WTC11 (cell line): Measurements from ENCODE around the gene NUAK1. TPM values are rescaled to one million over a fixed set of nuclear protein-coding genes. Genes with fewer than 3 reads are reported as not detected.

ENCODE experiments used
- ATAC-seq: fragments of 200-7000 bp; cut with Tn5 transposase; 2 replicates; pipeline ENCODE4 v1.10.0; 2021; ENCODE audit warnings: mild to moderate bottlenecking, moderate library complexity
- CTCF ChIA-PET: fragments of 300-600 bp; sonication (Branson Sonifier 250); formaldehyde crosslinking; loops from one replicate; lab custom pipeline; 2021; ENCODE audit warnings: antibody characterized with exemption; lab: Charles Lee
- POLR2A ChIA-PET: fragments of 350-600 bp; sonication (Branson Sonifier 250); formaldehyde crosslinking; loops from one replicate; lab custom pipeline; 2021; ENCODE audit warnings: antibody characterized with exemption; lab: Charles Lee
- DNase-seq: peaks from one replicate; pipeline ENCODE4 v3.0.0; 2021; ENCODE audit warnings: low spot score
- H3K27ac Mint-ChIP-seq: 2 replicates; pipeline ENCODE4 v1.8.0; 2021; ENCODE audit warnings: mixed read lengths
- H3K27me3 Mint-ChIP-seq: 2 replicates; pipeline ENCODE4 v1.8.0; 2021; ENCODE audit warnings: low read depth, mild to moderate bottlenecking, moderate library complexity, mixed read lengths
- H3K36me3 Mint-ChIP-seq: 2 replicates; pipeline ENCODE4 v1.8.0; 2021; ENCODE audit warnings: mixed read lengths
- H3K4me1 Mint-ChIP-seq: 2 replicates; pipeline ENCODE4 v1.8.0; 2022; ENCODE audit warnings: mixed read lengths
- H3K4me3 Mint-ChIP-seq: 2 replicates; pipeline ENCODE4 v1.8.0; 2021; ENCODE audit warnings: mild to moderate bottlenecking, moderate library complexity, mixed read lengths
- H3K9me3 Mint-ChIP-seq: 2 replicates; pipeline ENCODE4 v1.8.0; 2021; ENCODE audit warnings: mixed read lengths
- CBFB ChIP-seq: sonication (generic); formaldehyde crosslinking; IDR thresholded peaks from 2 replicates; pipeline ENCODE4 v1.8.1; 2022; ENCODE audit warnings: mild to moderate bottlenecking, low read depth, missing genetic modification reagents
- ELF4 ChIP-seq: sonication (generic); formaldehyde crosslinking; IDR thresholded peaks from 2 replicates; pipeline ENCODE4 v1.8.1; 2022; ENCODE audit warnings: low read depth, mild to moderate bottlenecking, moderate library complexity, missing genetic modification reagents
- ETV6 ChIP-seq: sonication (generic); formaldehyde crosslinking; IDR thresholded peaks from 2 replicates; pipeline ENCODE4 v1.8.1; 2022; ENCODE audit warnings: mild to moderate bottlenecking, missing genetic modification reagents
- GABPB1 ChIP-seq: sonication (generic); formaldehyde crosslinking; IDR thresholded peaks from 2 replicates; pipeline ENCODE4 v1.8.1; 2023; ENCODE audit warnings: mild to moderate bottlenecking, missing genetic modification reagents
- GTF2I ChIP-seq: fragments of 250-450 bp; sonication (Bioruptor Pico); conservative IDR thresholded peaks from 2 replicates; pipeline ENCODE4 v1.4.0; 2021; ENCODE audit warnings: mild to moderate bottlenecking
- MXD4 ChIP-seq: fragments of 250-450 bp; sonication (Bioruptor Pico); IDR thresholded peaks from 2 replicates; pipeline ENCODE4 v1.8.0; 2021; ENCODE audit warnings: mild to moderate bottlenecking, moderate library complexity, borderline replicate concordance
- NFE2L1 ChIP-seq: sonication (generic); formaldehyde crosslinking; IDR thresholded peaks from 2 replicates; pipeline ENCODE4 v1.8.1; 2023; ENCODE audit warnings: missing genetic modification reagents
- NFYB ChIP-seq: sonication (generic); formaldehyde crosslinking; conservative IDR thresholded peaks from 2 replicates; pipeline ENCODE4 v1.8.0; 2022; ENCODE audit warnings: low read depth, missing genetic modification reagents
- RELA ChIP-seq: sonication (generic); formaldehyde crosslinking; IDR thresholded peaks from 2 replicates; pipeline ENCODE4 v1.8.1; 2022; ENCODE audit warnings: missing genetic modification reagents, mild to moderate bottlenecking, borderline replicate concordance
- SOX15 ChIP-seq: fragments of 250-450 bp; sonication (Bioruptor Pico); IDR thresholded peaks from 2 replicates; pipeline ENCODE4 v1.9.0; 2021; ENCODE audit warnings: mild to moderate bottlenecking
- TCF7 ChIP-seq: sonication (generic); formaldehyde crosslinking; IDR thresholded peaks from 2 replicates; pipeline ENCODE4 v1.8.0; 2022; ENCODE audit warnings: mild to moderate bottlenecking, low read depth, missing genetic modification reagents, moderate library complexity
- ZBTB21 ChIP-seq: sonication (generic); formaldehyde crosslinking; IDR thresholded peaks from 2 replicates; pipeline ENCODE4 v1.8.1; 2023; ENCODE audit warnings: mild to moderate bottlenecking, missing genetic modification reagents, borderline replicate concordance
- ZNF138 ChIP-seq: sonication (generic); formaldehyde crosslinking; conservative IDR thresholded peaks from 2 replicates; pipeline ENCODE4 v1.8.1; 2022; ENCODE audit warnings: mild to moderate bottlenecking, moderate library complexity, missing genetic modification reagents
- ZNF219 ChIP-seq: sonication (generic); formaldehyde crosslinking; IDR thresholded peaks from 2 replicates; pipeline ENCODE4 v1.8.0; 2023; ENCODE audit warnings: missing genetic modification reagents, mild to moderate bottlenecking, borderline replicate concordance
- ZNF263 ChIP-seq: sonication (generic); formaldehyde crosslinking; IDR thresholded peaks from 2 replicates; pipeline ENCODE4 v1.8.1; 2022; ENCODE audit warnings: low read depth, mild to moderate bottlenecking, moderate library complexity, missing genetic modification reagents
- ZNF317 ChIP-seq: sonication (generic); formaldehyde crosslinking; IDR thresholded peaks from 2 replicates; pipeline ENCODE4 v1.8.1; 2023; ENCODE audit warnings: low read depth, mild to moderate bottlenecking, moderate library complexity, missing genetic modification reagents, borderline replicate concordance
- ZNF423 ChIP-seq: fragments of 250-450 bp; sonication (Bioruptor Pico); IDR thresholded peaks from 2 replicates; pipeline ENCODE4 v2.1.2; 2022; ENCODE audit warnings: mild to moderate bottlenecking, moderate library complexity
- total RNA-seq: library from RNA; stranded (reverse); gene quantifications from 3 replicates; pipeline ENCODE4 v1.2.3, GENCODE V29; 2021
- TF ChIP-seq, protein P1 (sequence below): sonication (generic); formaldehyde crosslinking; IDR thresholded peaks from 2 replicates; pipeline ENCODE4 v1.8.0; 2022; ENCODE audit warnings: mild to moderate bottlenecking, missing genetic modification reagents
- TF ChIP-seq, protein P2 (sequence below): sonication (generic); formaldehyde crosslinking; IDR thresholded peaks from 2 replicates; pipeline ENCODE4 v1.8.1; 2022; ENCODE audit warnings: mild to moderate bottlenecking, moderate library complexity, missing genetic modification reagents
- TF ChIP-seq, protein P3 (sequence below): sonication (generic); formaldehyde crosslinking; IDR thresholded peaks from 2 replicates; pipeline ENCODE4 v1.8.1; 2023; ENCODE audit warnings: mild to moderate bottlenecking, missing genetic modification reagents
- TF ChIP-seq, protein P4 (sequence below): fragments of 250-450 bp; sonication (Bioruptor Pico); IDR thresholded peaks from 2 replicates; pipeline ENCODE4 v1.9.0; 2021; ENCODE audit warnings: moderate library complexity, mild to moderate bottlenecking, inconsistent platforms, borderline replicate concordance
- TF ChIP-seq, protein P5 (sequence below): sonication (generic); formaldehyde crosslinking; IDR thresholded peaks from 2 replicates; pipeline ENCODE4 v1.8.1; 2022; ENCODE audit warnings: mild to moderate bottlenecking, missing genetic modification reagents, moderate library complexity, borderline replicate concordance
- TF ChIP-seq, protein P6 (sequence below): sonication (generic); formaldehyde crosslinking; IDR thresholded peaks from 2 replicates; pipeline ENCODE4 v1.8.1; 2023; ENCODE audit warnings: mild to moderate bottlenecking, missing genetic modification reagents, moderate library complexity
- TF ChIP-seq, protein P7 (sequence below): fragments of 200-600 bp; IDR thresholded peaks from 2 replicates; pipeline ENCODE4 v1.8.0; 2022; ENCODE audit warnings: antibody characterized with exemption
- TF ChIP-seq, protein P8 (sequence below): fragments of 250-450 bp; sonication (Bioruptor Pico); IDR thresholded peaks from 2 replicates; pipeline ENCODE4 v1.9.0; 2021; ENCODE audit warnings: mild to moderate bottlenecking
- TF ChIP-seq, protein P9 (sequence below): sonication (generic); formaldehyde crosslinking; IDR thresholded peaks from 2 replicates; pipeline ENCODE4 v1.8.0; 2023; ENCODE audit warnings: missing genetic modification reagents

NUAK1 gene
- total RNA-seq, 1 experiment from 2014 or later: 15.9 TPM

DNA sequence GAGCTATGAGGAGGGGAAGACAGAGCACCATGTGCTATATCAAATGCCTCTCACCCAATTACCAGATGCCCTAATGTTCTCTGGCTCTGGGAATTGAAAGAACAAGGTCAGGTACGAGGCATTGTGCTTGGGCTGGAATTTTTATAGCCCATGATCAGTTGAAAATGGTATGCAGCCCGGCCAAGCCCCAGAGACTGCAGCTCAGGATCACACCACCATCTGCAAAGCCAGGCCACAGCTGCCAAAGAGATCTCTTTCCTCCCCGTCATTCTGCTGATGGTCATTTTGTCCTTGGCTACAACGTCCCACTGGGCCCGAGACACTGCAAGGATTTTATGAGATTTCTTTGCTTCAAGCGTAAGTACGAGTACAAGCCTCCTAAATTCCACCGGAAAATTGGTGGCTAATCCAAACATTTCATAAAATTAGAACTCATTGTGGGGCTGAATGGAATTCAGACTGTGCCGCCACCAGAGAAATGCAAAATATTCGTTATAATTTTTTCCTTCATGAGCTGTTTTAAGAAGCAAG lies 15.1 kb downstream of the NUAK1 start:
- DNase-seq (no peak), ATAC-seq (peak; percentile 35)
- POLR2A ChIA-PET: no interaction called here
- Mint-ChIP-seq H3K36me3 (no peaks in the 10 kb centered on the region), H3K27ac (no peak overlapping the region), H3K4me1 (peaks cover 60% of the 10 kb centered on the region), H3K4me3 (no peak overlapping the region), H3K9me3 (no peaks in the 10 kb centered on the region), H3K27me3 (no peaks in the 10 kb centered on the region)
- CTCF ChIA-PET: interaction anchor here (1.1 kb wide), 1 partner anchor 10 kb away, joined by 4 read pairs; no protein-coding TSS in a partner anchor
- TF ChIP-seq, protein P1, sequence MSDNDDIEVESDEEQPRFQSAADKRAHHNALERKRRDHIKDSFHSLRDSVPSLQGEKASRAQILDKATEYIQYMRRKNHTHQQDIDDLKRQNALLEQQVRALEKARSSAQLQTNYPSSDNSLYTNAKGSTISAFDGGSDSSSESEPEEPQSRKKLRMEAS (CRISPR knock-in tag): no peak
- TF ChIP-seq ETV6 (CRISPR knock-in tag) (no peak), NFE2L1 (CRISPR knock-in tag) (no peak), RELA (no peak), SOX15 (no peak), MXD4 (CRISPR knock-in tag) (no peak), ZNF423 (CRISPR knock-in tag) (no peak), CBFB (CRISPR knock-in tag) (no peak), ZNF138 (CRISPR knock-in tag) (no peak), ZNF263 (CRISPR knock-in tag) (no peak), GTF2I (CRISPR knock-in tag) (no peak), TCF7 (CRISPR knock-in tag) (no peak)
- TF ChIP-seq, protein P2, sequence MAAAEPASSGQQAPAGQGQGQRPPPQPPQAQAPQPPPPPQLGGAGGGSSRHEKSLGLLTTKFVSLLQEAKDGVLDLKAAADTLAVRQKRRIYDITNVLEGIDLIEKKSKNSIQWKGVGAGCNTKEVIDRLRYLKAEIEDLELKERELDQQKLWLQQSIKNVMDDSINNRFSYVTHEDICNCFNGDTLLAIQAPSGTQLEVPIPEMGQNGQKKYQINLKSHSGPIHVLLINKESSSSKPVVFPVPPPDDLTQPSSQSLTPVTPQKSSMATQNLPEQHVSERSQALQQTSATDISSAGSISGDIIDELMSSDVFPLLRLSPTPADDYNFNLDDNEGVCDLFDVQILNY (CRISPR knock-in tag): no peak
- TF ChIP-seq, protein P3, sequence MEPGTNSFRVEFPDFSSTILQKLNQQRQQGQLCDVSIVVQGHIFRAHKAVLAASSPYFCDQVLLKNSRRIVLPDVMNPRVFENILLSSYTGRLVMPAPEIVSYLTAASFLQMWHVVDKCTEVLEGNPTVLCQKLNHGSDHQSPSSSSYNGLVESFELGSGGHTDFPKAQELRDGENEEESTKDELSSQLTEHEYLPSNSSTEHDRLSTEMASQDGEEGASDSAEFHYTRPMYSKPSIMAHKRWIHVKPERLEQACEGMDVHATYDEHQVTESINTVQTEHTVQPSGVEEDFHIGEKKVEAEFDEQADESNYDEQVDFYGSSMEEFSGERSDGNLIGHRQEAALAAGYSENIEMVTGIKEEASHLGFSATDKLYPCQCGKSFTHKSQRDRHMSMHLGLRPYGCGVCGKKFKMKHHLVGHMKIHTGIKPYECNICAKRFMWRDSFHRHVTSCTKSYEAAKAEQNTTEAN (CRISPR knock-in tag): no peak
- TF ChIP-seq, protein P4, sequence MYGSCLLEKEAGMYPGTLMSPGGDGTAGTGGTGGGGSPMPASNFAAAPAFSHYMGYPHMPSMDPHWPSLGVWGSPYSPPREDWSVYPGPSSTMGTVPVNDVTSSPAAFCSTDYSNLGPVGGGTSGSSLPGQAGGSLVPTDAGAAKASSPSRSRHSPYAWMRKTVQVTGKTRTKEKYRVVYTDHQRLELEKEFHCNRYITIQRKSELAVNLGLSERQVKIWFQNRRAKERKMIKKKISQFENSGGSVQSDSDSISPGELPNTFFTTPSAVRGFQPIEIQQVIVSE (CRISPR knock-in tag): no peak
- TF ChIP-seq, protein P5, sequence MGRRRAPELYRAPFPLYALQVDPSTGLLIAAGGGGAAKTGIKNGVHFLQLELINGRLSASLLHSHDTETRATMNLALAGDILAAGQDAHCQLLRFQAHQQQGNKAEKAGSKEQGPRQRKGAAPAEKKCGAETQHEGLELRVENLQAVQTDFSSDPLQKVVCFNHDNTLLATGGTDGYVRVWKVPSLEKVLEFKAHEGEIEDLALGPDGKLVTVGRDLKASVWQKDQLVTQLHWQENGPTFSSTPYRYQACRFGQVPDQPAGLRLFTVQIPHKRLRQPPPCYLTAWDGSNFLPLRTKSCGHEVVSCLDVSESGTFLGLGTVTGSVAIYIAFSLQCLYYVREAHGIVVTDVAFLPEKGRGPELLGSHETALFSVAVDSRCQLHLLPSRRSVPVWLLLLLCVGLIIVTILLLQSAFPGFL: no peak

DNA sequence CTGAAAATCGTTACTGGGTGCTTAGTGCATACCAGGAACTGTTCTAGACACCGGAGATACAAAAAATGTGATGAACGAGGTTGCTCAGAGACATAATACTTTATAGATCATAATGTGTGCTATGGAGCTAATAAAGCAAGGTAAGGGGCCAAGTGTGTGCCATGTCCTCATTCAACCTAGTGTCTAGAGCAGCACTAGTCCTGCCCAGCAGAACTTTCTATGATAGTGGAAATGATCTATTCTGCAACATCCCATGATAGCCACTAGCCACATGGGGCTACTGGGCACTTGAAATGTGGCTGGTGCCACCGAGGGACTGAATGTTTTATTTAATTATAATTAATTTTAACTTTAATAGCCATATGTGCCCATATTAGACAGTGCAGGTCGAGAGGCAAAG lies 15.6 kb downstream of the NUAK1 start:
- Mint-ChIP-seq H3K36me3 (no peaks in the 10 kb centered on the region), H3K4me1 (peaks cover 60% of the 10 kb centered on the region), H3K9me3 (no peaks in the 10 kb centered on the region), H3K4me3 (no peak overlapping the region), H3K27ac (no peak overlapping the region), H3K27me3 (no peaks in the 10 kb centered on the region)
- no peak for DNase-seq
- POLR2A ChIA-PET: no interaction called here
- ATAC-seq: no peak
- CTCF ChIA-PET: interaction anchor here (1.1 kb wide), 1 partner anchor 10 kb away, joined by 4 read pairs; no protein-coding TSS in a partner anchor
- TF ChIP-seq, protein P6, sequence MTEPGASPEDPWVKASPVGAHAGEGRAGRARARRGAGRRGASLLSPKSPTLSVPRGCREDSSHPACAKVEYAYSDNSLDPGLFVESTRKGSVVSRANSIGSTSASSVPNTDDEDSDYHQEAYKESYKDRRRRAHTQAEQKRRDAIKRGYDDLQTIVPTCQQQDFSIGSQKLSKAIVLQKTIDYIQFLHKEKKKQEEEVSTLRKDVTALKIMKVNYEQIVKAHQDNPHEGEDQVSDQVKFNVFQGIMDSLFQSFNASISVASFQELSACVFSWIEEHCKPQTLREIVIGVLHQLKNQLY (CRISPR knock-in tag): no peak
- TF ChIP-seq ZBTB21 (no peak), GABPB1 (no peak), ZNF263 (CRISPR knock-in tag) (no peak), NFYB (no peak), ZNF317 (CRISPR knock-in tag) (no peak), ZNF219 (CRISPR knock-in tag) (no peak), ELF4 (no peak)
- TF ChIP-seq, protein P7, sequence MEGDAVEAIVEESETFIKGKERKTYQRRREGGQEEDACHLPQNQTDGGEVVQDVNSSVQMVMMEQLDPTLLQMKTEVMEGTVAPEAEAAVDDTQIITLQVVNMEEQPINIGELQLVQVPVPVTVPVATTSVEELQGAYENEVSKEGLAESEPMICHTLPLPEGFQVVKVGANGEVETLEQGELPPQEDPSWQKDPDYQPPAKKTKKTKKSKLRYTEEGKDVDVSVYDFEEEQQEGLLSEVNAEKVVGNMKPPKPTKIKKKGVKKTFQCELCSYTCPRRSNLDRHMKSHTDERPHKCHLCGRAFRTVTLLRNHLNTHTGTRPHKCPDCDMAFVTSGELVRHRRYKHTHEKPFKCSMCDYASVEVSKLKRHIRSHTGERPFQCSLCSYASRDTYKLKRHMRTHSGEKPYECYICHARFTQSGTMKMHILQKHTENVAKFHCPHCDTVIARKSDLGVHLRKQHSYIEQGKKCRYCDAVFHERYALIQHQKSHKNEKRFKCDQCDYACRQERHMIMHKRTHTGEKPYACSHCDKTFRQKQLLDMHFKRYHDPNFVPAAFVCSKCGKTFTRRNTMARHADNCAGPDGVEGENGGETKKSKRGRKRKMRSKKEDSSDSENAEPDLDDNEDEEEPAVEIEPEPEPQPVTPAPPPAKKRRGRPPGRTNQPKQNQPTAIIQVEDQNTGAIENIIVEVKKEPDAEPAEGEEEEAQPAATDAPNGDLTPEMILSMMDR: no peak
- TF ChIP-seq, protein P8, sequence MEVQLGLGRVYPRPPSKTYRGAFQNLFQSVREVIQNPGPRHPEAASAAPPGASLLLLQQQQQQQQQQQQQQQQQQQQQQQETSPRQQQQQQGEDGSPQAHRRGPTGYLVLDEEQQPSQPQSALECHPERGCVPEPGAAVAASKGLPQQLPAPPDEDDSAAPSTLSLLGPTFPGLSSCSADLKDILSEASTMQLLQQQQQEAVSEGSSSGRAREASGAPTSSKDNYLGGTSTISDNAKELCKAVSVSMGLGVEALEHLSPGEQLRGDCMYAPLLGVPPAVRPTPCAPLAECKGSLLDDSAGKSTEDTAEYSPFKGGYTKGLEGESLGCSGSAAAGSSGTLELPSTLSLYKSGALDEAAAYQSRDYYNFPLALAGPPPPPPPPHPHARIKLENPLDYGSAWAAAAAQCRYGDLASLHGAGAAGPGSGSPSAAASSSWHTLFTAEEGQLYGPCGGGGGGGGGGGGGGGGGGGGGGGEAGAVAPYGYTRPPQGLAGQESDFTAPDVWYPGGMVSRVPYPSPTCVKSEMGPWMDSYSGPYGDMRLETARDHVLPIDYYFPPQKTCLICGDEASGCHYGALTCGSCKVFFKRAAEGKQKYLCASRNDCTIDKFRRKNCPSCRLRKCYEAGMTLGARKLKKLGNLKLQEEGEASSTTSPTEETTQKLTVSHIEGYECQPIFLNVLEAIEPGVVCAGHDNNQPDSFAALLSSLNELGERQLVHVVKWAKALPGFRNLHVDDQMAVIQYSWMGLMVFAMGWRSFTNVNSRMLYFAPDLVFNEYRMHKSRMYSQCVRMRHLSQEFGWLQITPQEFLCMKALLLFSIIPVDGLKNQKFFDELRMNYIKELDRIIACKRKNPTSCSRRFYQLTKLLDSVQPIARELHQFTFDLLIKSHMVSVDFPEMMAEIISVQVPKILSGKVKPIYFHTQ (CRISPR knock-in tag): no peak
- TF ChIP-seq, protein P9, sequence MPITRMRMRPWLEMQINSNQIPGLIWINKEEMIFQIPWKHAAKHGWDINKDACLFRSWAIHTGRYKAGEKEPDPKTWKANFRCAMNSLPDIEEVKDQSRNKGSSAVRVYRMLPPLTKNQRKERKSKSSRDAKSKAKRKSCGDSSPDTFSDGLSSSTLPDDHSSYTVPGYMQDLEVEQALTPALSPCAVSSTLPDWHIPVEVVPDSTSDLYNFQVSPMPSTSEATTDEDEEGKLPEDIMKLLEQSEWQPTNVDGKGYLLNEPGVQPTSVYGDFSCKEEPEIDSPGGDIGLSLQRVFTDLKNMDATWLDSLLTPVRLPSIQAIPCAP (CRISPR knock-in tag): no peak
